Tibial nerve (tissue), 4 donors: ENCODE data around the gene COL4A5.

ENCODE experiments used
- CTCF ChIP-seq, 5 experiments: fragments of 200-600 bp in 3 of 5; fragments of 450-650 bp in 2 of 5; sonication (generic) in 3 of 5; IDR thresholded peaks; one replicate each; pipeline ENCODE4 v1.5.1; 2016 to 2019; ENCODE audit warnings: antibody characterized with exemption in 5 of 5, mild to moderate bottlenecking in 3 of 5, moderate library complexity in 2 of 5
- EP300 ChIP-seq, 2 donors: sonication (generic); formaldehyde crosslinking; IDR thresholded peaks; one replicate each; pipeline ENCODE4 v1.6.1; 2017; ENCODE audit warnings: antibody characterized with exemption in 2 of 2, mild to moderate bottlenecking in 1 of 2
- POLR2A ChIP-seq, 2 donors: fragments of 450-650 bp; IDR thresholded peaks; one replicate each; pipeline ENCODE4 v1.6.1; 2017; ENCODE audit warnings: antibody characterized with exemption in 2 of 2, mild to moderate bottlenecking in 2 of 2, moderate library complexity in 2 of 2

DNA sequence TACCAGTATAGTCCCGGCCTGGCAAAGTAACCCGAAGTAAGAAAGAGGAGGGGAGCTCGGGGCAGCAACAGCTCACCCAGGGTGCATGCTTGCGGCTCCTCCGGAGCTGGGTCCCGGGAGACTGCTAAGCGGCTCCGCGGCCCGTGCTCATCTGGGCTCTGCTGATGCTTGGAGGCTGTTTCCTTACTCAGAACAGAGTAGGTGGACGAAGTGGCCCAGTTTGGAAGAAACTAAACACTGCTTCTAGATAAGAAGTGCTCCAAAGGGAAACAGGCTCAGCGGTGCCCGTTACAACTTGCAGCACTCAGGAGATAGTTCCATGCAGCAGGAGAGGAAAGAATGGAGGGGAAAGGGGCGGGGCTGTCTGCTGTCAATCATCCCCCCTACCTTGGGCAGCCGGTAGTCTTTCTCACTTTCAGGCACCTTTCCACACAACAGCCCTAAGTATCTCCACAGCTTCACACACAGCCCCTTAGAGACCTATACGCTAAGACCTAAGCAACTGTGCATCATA is 1.5 kb upstream of the COL4A5 start, which contains the start of gene COL4A6:
- TF ChIP-seq CTCF (IDR thresholded peaks at IDR 0.05) (no peak), POLR2A (IDR thresholded peaks at IDR 0.05) (no peak), EP300 (IDR thresholded peaks at IDR 0.05) (no peak)
